Adrenal gland (tissue), 12 donors: ENCODE measurements around the gene TSPAN9. TPM values are rescaled to one million over a fixed set of nuclear protein-coding genes. Genes with fewer than 3 reads are reported as not detected.

Experiments used
- DNase-seq, 7 donors: peaks; one replicate each; pipeline ENCODE4 v3.0.0-alpha.2; 2019 to 2020
- H3K27ac ChIP-seq, 5 donors: fragments of 200-600 bp; sonication (generic) in 4 of 5; 1 replicate in 3 of 5; 2 replicates in 2 of 5; pipeline versions ENCODE4 v1.5.1 to v1.8.0; 2016 to 2020; ENCODE audit warnings: mild to moderate bottlenecking in 1 of 5
- H3K27me3 ChIP-seq: fragments of 200-600 bp; 2 replicates; pipeline ENCODE4 v1.8.0; 2021
- H3K36me3 ChIP-seq, 2 donors: fragments of 200-600 bp; replicated peaks in 1 of 2; 1 replicate in 1 of 2; 2 replicates in 1 of 2; pipeline versions ENCODE4 v1.5.1 to v1.8.0; 2018 to 2022
- H3K4me1 ChIP-seq, 2 donors: fragments of 200-600 bp; replicated peaks in 1 of 2; 1 replicate in 1 of 2; 2 replicates in 1 of 2; pipeline versions ENCODE4 v1.5.1 to v1.8.0; 2018 to 2021
- H3K4me3 ChIP-seq, 4 donors: fragments of 200-600 bp; sonication (generic) in 3 of 4; one replicate each; pipeline ENCODE4 v1.5.1; 2016 to 2018
- H3K9me3 ChIP-seq, 3 donors: fragments of 200-600 bp; sonication (generic) in 1 of 3; replicated peaks in 1 of 3; 1 replicate in 2 of 3; 2 replicates in 1 of 3; pipeline versions ENCODE4 v1.5.1 to v1.8.0; 2016 to 2021
- POLR2A ChIP-seq, 2 donors: fragments of 450-650 bp; IDR thresholded peaks; one replicate each; pipeline ENCODE4 v1.6.1; 2017; ENCODE audit warnings: antibody characterized with exemption in 2 of 2, mild to moderate bottlenecking in 2 of 2, moderate library complexity in 1 of 2
- WGBS, 4 donors: extraction: QIAGEN DNeasy Blood & Tissue Kit in 2 of 4; methylation state at CpG; one replicate each; pipeline versions ENCODE4 v1.1.5 to v1.1.7; 2013 to 2017; 5-methylcytosine and 5-hydroxymethylcytosine counted together
- intact Hi-C, 2 donors: fragments of 100-400 bp; cut with DNase I; formaldehyde crosslinking; loops; one replicate each; pipeline versions ENCODE4 v1.14.1 to v1.15.0; 2022 to 2023
- polyA plus RNA-seq, 3 donors: library from polyadenylated mRNA; stranded (reverse); fragments of 200-250 nt in 2 of 3; fragments of 350-450 nt in 1 of 3; fragmentation: Illumina TruSeq in 1 of 3; extraction: RNeasy Lipid Tissue Mini Kit (QIAGEN cat#74804) in 1 of 3; gene quantifications; one replicate each; pipeline ENCODE4 v1.2.3, GENCODE V29; 2013 to 2014
- total RNA-seq, 9 donors: library from RNA; depleted of rRNA in 4 of 9; stranded (reverse); fragments of >200 nt in 4 of 9; fragments of 120-200 nt in 1 of 9; fragmentation: NEBNext Ultra II Directional in 1 of 9; extraction: Animal tissue kit (Norgen Biotek cat#: 25700) in 1 of 9; gene quantifications; one replicate each; pipeline versions ENCODE4 v1.1.0 to v1.2.4, GENCODE V29; 2013 to 2023
- TF ChIP-seq, protein P1 (sequence below), 6 experiments: fragments of 450-650 bp in 4 of 6; fragments of 200-600 bp in 2 of 6; sonication (generic) in 1 of 6; IDR thresholded peaks; 1 replicate in 5 of 6; 2 replicates in 1 of 6; pipeline versions ENCODE4 v1.5.1 to v1.8.0; 2016 to 2021; ENCODE audit warnings: antibody characterized with exemption in 6 of 6, mild to moderate bottlenecking in 2 of 6, moderate library complexity in 1 of 6
- donor health status: healthy with polysubstance abuse.
- donor health status: Bipolar disorder and iron deficiency.
- donor health status: DM: yes; HTN: yes; CAD: no.
- donor health status: DM: no; HTN: no; CAD: no.
- donor health status: DM: no; HTN: no; CAD: no.
- donor health status: DM: yes; HTN: yes; CAD: no.

TSPAN9 gene
- total and polyA plus RNA-seq, 12 donors: 12.4 to 31.4 (median 22.4) TPM

- no peaks in the 10 kb centered on the region for H3K36me3 ChIP-seq
- no peak overlapping the region for H3K4me3 ChIP-seq
- H3K27ac ChIP-seq: no peak overlapping the region
- WGBS, 4 donors: 57 to 77% (median 67%) methylated on average over 4 of the region's 4 CpGs
- no peaks in the 10 kb centered on the region for H3K27me3 ChIP-seq
- intact Hi-C loops: no loop called here
- no peak for TF ChIP-seq POLR2A (IDR thresholded peaks at IDR 0.05)
- TF ChIP-seq, protein P1, sequence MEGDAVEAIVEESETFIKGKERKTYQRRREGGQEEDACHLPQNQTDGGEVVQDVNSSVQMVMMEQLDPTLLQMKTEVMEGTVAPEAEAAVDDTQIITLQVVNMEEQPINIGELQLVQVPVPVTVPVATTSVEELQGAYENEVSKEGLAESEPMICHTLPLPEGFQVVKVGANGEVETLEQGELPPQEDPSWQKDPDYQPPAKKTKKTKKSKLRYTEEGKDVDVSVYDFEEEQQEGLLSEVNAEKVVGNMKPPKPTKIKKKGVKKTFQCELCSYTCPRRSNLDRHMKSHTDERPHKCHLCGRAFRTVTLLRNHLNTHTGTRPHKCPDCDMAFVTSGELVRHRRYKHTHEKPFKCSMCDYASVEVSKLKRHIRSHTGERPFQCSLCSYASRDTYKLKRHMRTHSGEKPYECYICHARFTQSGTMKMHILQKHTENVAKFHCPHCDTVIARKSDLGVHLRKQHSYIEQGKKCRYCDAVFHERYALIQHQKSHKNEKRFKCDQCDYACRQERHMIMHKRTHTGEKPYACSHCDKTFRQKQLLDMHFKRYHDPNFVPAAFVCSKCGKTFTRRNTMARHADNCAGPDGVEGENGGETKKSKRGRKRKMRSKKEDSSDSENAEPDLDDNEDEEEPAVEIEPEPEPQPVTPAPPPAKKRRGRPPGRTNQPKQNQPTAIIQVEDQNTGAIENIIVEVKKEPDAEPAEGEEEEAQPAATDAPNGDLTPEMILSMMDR (IDR thresholded peaks at IDR 0.05): no peak
- no peaks in the 10 kb centered on the region for H3K4me1 ChIP-seq
- no peak for DNase-seq
- H3K9me3 ChIP-seq: no peaks in the 10 kb centered on the region
Measured at GRCh38 chr12:3328081-3328480, 250.9 kb downstream of the TSPAN9 start.

DNA sequence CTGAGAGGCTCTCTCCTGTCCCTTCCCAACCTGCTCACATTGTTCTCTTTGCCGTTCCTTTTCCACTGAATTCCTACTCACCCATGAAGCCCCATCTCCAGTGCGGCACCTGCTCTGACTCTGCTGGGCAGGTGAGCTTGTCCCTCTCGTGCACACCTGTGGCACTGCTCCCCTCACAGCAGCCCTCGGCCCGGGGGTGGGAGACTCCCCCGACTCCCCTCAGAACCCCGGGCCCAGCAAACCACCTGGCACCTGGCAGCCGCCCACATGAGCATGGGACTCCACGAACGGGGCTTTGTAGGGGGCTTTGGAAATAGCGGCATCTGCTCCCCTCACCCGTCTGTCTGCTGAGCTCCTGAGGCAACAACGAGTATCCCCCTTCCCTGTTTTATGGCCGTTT lies 251.4 kb downstream of the TSPAN9 start:
- TF ChIP-seq POLR2A (IDR thresholded peaks at IDR 0.05): no peak
- TF ChIP-seq, protein P1 (IDR thresholded peaks at IDR 0.05): no peak
- 66 to 86% (median 79%) methylated on average over 13 to 14 of the region's 14 CpGs for WGBS, 4 donors
- Histone ChIP-seq H3K4me1 (no peaks in the 10 kb centered on the region), H3K27ac (no peak overlapping the region), H3K4me3 (no peak overlapping the region), H3K36me3 (no peaks in the 10 kb centered on the region), H3K27me3 (no peaks in the 10 kb centered on the region), H3K9me3 (no peaks in the 10 kb centered on the region)
- intact Hi-C loops: no loop called here
- no peak for DNase-seq

DNA sequence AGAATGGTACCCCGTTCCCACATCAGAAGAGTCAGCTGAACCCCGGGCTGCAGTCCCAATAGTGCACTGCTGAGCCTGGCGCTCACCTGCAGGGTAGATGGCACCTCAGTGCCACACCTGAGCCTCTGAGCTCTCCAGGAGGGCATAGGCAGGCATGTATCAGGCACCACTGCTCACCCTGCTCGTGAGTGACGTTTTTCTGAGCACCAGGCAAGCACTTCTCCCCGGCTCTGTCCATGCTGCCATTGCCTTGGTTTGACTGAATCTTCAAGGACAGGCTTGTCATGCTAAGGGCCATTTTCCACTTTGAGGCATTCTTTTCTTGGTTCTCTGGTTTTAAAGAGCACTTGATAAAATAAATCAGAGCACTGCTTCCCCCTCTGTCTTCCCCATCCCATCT lies 252.2 kb downstream of the TSPAN9 start:
- Histone ChIP-seq H3K27me3 (no peaks in the 10 kb centered on the region), H3K27ac (no peak overlapping the region), H3K36me3 (no peaks in the 10 kb centered on the region), H3K4me1 (no peaks in the 10 kb centered on the region), H3K9me3 (no peaks in the 10 kb centered on the region), H3K4me3 (no peak overlapping the region)
- intact Hi-C loops: no loop called here
- TF ChIP-seq POLR2A (IDR thresholded peaks at IDR 0.05): no peak
- TF ChIP-seq, protein P1 (IDR thresholded peaks at IDR 0.05): no peak
- DNase-seq: no peak
- WGBS, 4 donors: 33 to 71% (median 58%) methylated on average over 3 to 6 of the region's 6 CpGs

- intact Hi-C loops: no loop called here
- Histone ChIP-seq H3K4me1 (no peaks in the 10 kb centered on the region), H3K36me3 (no peaks in the 10 kb centered on the region), H3K9me3 (no peaks in the 10 kb centered on the region), H3K4me3 (no peak overlapping the region), H3K27ac (no peak overlapping the region), H3K27me3 (no peaks in the 10 kb centered on the region)
- 76 to 81% (median 80%) methylated on average over 7 of the region's 7 CpGs for WGBS, 4 donors
- no peak for TF ChIP-seq POLR2A (IDR thresholded peaks at IDR 0.05)
- TF ChIP-seq, protein P1 (IDR thresholded peaks at IDR 0.05): no peak
- no peak for DNase-seq
Measured at GRCh38 chr12:3330976-3331510, 253.9 kb downstream of the TSPAN9 start.
